22Rv1 (cell line): Measurements from ENCODE around the gene ACTMAP.

Source experiments
- CTCF ChIP-seq: fragments of 450-650 bp; IDR thresholded peaks from 2 replicates; pipeline ENCODE4 v1.5.1; 2017; ENCODE audit warnings: mild to moderate bottlenecking
- ZFX ChIP-seq: fragments of 450-650 bp; IDR thresholded peaks from 2 replicates; pipeline ENCODE4 v1.6.1; 2017; ENCODE audit warnings: antibody characterized with exemption, borderline replicate concordance

- TF ChIP-seq CTCF (no peak), ZFX (no peak)
Observed at GRCh38 chr19:40752257-40752781, 2.0 kb upstream of the ACTMAP start.
